Measurements from ENCODE around the gene CCDC83.

GRCh38 chr11:85960678-85961077, 105.5 kb downstream of the CCDC83 start:
- TF ChIP-seq POLR2A (IDR thresholded peaks at IDR 0.05; ENCODE audit: low read length) (no peak), GATA1 (IDR thresholded peaks at IDR 0.05; ENCODE audit: low read depth, low read length) (no peak)

All from erythroblast (primary cell).